Stimulated activated CD8-positive, alpha-beta memory T cell treated with anti-CD3 and anti-CD28 coated beads, Interleukin-7, amount 100 ng/mL, for 4 hours (primary cell): ENCODE measurements around the gene RBM15B.

Experiments used
- DNase-seq, 2 donors: peaks; one replicate each; pipeline ENCODE4 v3.0.0-alpha.2; 2020; ENCODE audit warnings: low read depth in 2 of 2

Gene RBM15B

DNA sequence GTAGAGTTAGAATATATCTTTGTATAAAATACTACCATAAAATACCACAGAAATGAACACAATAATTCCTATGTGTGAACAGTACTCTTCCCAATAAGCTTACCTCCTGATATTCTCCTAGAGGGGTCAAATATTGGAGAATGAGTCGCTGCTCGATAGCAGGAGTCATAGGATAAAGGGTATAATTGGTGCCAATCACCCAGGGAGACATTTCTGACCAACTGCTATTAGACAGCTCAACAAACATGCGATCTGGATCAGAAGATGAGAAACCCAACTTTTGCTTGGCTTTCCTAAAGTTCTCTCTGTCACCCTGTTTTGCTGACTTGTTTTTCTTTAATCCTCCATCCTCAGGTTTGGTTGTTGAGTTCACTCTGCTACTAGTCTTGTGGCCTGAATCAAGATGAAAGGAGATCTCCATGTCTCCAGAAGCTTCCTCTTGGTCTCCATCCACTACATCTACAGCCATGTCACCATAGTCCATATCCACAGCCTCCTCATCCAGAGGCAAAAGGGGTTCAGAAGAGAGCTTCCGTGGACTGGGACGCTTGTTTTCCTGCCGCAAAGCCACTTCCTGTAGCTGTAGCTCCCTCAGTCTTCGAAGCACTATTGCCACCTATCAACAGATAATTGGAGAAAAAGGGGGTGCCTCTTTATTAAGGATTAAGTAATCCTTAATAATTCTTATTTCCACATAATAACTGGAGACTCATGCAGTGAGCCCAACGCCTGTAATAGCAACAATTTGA is 50.4 kb downstream of the RBM15B start:
- no peak for DNase-seq

DNA sequence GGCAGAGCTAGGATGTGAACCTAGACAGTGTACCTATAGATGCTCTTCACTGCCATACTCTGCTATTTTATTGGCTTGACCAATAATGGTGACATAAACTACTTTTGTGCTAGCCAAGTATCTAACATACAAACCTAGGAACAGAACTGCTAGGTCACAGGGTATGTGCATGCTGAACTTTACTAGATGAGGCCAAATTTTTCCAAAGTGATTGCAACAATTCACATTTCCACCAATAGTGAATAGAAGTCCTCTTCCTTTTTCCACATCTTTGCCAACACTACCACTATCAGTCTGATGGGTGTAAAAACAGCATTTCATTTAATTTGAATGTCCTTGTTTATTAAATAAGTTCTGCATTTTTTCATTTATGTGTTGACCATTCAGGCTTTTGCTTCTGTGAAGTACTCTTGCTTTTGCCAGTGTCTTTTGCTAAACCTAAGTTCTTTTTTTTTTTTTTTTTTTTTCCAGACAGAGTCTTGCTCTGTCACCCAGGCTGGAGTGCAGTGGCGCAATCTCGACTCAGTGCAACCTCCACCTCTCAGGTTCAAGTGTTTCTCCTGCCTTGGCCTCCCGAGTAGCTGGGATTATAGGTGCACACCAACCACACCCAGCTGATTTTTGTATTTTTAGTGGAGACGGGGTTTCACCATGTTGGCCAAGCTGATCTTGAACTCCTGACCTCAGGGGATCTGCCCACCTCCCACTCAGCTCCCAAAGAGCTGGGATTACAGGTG is 54.6 kb downstream of the RBM15B start:
- no peak for DNase-seq
